GM21786 (cell line): ENCODE results near the gene NDUFA7.
"Not testable (repeated sequence)": the region's sequence is repeated elsewhere in the genome, so short reads cannot be mapped to it uniquely, and the experiment has no call there.

ENCODE experiments used
- ATAC-seq: cut with Tn5 transposase; IDR thresholded peaks from one replicate; pipeline ENCODE4 v1.9.1; 2021; ENCODE audit not compliant: unreplicated experiment

NDUFA7 gene

DNA sequence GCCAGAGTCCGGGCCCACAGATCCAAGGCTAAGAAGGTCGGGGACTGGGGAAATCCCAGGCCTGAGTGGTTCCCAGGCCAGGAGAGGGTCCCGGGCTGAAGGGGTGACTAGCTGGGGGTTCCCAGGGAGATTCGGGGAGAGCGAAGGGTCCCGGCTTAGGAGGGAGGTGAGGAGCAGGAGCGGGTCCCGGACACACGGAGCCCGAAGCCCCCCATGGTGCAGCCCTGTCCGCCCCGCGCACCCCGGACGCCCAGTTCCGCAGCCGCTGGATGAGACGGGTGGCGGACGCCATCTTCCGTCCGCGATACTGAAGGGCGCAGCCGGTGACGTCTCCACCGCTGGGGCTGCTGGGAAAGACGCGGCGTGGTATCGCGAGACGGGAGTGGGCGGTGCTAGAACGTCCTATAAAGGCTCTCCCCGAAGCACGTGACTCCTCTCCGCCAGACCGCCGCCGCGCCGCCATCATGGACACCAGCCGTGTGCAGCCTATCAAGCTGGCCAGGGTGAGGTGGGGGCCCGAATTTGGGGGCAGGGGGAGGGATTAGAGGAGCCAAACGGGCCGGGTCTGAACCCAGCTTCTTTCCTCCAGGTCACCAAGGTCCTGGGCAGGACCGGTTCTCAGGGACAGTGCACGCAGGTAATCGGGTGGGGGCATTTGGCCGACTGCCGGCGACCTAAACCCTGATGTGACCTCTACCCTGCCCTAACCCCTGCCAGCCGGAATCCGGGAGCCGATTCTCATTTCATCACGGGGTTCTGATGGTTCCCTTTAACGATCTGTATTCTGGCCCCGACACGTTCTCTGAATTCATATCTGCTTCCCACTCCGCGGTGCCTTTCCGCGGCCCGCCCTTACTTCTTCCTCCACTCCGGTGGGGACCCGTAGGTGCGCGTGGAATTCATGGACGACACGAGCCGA is at the start of gene NDUFA7, which contains the start of gene RPS28:
TSS of gene NDUFA7 (minus strand) at position 309 of the 919 bp plus-strand sequence. CDS start at position 292, 17 bp downstream.
TSS of gene RPS28 (plus strand) at position 430 of the 919 bp plus-strand sequence. CDS start at position 465, 35 bp downstream.
- ATAC-seq = peak; percentile 81

DNA sequence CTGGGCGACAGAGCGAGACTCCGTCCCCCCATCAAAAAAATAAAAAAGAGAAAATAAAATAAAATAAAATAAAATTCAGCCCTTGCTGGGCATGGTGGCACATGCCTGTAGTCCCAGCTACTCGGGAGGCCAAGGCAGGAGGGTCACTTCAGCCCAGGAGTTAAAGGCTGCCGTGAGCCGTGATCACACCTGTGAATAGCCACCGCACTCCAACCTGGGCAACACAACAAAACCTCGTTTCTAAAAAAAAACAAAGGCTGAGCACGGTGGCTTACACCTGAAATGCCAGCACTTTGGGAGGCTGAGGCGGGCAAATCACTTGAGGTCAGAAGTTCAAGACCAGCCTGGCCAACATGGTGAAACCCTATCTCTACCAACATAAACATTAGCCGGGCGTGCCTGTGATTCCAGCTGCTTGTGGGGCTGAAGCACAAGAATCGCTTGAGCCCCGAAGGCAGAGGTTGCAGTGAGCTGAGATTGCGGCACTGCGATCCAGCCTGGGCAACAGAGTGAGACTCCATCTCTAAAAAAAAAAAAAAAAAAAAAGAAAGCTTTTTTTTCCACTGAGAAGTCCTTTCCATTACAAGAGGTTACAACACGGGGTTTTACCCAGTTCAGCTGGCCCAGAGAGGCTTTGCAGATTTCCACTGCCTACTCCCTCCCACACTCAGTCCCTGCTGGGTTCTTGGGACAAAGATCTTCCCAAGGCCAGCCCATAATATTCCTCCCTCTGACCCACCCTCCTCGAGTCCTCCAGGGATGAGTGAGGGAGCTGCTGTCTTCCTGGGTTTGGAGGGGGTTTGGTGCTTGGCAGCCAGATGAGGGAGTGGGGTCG is 49.2 kb upstream of the NDUFA7 start:
- ATAC-seq = no peak

DNA sequence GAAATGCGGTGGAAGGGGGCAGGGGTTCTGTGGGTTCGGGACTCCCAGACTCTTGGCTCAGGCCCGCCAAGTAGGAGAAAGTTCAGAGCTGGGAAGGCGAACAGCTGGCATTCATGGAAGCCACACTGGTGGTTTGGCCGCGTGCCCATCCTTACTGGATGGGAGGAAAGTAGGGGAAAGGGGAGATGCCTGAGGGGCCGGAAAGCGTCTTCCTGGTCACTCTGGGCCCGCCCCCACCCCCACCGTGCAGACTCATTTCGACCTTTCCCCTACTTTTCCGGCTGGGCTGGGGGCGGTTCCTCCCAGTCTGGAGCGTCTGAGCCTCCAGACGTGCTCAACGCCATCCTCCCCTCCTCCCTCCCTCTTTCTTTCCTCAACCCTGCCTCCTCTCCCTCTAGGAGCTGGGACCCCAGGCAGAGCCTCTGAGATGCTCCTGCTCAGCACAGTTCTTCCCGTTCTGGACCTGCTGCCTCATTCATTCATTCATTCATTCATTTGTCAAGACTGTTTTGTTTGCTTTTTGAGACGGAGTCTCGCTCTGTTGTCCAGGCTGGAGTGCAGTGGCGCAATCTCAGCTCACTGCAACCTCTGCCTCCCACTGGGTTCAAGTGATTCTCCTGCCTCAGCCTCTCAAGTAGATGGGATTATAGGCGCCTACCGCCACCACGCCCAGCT is 46.3 kb upstream of the NDUFA7 start:
- no peak for ATAC-seq

DNA sequence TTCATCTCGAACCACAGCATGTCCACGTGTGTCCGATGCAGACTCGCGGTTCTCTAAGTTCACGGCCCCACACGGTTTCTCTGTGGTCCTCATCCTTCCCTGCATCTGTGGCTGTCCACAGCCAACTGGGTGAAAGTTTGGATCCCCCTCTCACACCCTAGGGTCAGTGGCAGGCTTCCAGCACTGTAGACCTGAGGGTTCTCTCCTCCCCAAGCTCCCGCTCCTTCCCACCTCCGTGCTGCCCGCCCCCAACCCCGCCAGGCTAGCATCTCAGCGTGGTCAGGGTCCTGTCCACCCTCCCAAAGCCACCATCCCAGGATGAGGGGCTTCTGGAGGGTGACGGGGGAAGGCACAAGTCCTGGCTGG is 45.8 kb upstream of the NDUFA7 start:
- no peak for ATAC-seq

DNA sequence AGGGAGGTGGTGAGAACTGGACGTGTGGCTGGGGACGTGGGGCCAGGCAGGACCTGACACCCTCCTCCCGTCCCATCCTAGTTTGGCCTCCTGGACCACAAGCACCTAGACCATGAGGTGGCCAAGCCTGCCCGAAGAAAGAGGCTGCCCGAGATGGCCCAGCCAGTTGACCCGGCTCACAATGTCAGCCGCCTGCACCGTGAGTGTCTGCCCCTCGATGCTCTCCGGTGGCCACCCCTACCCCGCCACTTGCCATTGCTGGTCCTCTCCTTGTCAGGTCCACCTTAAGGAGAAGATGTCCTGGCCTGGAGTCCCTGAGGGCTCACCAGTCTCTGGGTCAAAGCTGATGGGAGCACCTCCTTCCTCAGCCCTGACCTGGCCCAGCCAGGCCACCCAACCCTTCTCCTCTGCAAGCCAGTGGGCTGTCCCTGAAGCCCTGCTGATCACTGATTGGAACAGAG is 45.0 kb upstream of the NDUFA7 start:
- no peak for ATAC-seq

DNA sequence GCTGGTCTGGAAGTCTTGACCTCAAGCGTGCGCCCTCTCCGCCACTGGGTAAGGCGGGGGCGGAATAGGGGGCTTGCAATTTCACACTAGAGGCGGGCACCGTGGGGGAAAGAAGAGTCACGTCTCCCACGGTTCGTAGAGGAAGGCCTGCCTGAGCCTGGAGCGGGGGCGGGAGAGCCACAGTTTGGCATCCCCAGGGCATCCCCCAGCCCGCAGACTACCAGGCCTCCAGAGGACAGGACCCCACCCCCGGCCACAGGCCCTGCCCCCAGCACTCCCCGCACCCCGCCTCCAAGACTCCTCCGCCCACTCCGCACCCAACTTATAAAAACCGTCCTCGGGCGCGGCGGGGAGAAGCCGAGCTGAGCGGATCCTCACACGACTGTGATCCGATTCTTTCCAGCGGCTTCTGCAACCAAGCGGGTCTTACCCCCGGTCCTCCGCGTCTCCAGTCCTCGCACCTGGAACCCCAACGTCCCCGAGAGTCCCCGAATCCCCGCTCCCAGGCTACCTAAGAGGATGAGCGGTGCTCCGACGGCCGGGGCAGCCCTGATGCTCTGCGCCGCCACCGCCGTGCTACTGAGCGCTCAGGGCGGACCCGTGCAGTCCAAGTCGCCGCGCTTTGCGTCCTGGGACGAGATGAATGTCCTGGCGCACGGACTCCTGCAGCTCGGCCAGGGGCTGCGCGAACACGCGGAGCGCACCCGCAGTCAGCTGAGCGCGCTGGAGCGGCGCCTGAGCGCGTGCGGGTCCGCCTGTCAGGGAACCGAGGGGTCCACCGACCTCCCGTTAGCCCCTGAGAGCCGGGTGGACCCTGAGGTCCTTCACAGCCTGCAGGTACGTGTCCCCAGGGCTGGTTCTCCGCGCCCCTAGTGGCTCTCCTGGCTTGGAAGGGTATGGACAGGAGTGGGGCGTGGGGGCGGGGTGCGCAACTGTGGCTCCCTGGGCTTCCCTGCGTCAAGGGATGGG is 42.9 kb upstream of the NDUFA7 start, which contains the start of gene ANGPTL4:
TSS of gene ANGPTL4 (plus strand) at position 353 of the 969 bp plus-strand sequence. CDS start at position 520, 167 bp downstream.
- no peak for ATAC-seq

DNA sequence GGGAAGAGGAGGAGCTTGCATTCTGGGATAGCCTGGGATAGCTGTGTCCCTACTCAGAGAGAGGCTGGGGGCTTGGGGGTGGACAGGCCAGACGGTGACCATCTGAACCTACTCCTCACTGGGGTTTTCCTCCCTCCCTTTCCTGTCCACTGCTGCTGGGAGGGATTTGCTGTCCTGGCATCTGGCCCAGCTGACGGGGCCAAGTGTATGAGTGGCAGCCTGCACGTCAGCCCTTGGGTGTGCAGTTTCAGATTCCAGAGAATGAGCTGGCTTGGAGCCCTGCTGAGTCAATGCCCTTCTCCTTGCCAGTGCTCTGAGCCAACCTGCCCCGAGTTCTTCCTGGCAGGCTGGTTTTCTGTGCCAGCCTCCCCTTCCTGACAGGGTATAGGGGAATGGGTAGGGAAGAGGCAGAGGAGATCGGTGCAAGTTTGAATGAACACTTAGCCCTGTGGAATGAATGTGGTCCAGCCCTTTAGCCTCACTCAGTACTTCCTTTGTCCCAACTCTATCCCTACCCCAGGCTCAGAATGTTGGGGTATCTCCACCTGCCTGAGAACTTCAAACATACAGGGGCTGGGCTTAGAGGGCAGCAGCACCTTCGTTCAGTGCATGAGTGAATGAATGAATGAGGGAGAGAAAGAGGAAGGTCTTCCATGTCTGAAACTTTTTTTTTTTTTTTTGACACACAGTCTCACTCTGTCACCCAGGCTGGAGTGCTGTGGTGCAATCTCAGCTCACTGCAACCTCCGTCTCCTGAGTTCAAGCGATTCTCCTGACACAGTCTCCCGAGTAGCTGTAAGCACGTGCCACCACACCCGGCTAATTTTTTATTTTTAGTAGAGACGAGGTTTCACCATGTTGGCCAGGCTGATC is 41.0 kb upstream of the NDUFA7 start:
- no peak for ATAC-seq

DNA sequence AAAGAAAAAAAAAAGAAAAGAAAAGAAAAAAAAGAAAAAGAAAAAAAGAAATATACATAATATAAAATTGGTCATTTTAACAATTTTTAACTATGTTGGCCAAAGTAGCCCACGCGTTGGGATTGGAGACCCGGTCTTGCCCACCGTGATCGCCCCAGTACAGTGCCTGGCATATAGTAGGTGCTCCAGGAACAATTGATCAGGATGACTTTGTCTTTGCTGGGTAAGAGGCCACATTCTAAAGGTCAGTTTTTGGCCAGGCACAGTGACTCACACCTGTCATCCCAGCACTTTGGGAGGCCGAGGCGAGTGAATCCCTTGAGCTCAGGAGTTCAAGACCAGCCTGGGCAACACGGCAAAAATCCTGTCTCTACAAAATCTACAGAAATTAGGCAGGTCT is 39.0 kb upstream of the NDUFA7 start:
- ATAC-seq = no peak

DNA sequence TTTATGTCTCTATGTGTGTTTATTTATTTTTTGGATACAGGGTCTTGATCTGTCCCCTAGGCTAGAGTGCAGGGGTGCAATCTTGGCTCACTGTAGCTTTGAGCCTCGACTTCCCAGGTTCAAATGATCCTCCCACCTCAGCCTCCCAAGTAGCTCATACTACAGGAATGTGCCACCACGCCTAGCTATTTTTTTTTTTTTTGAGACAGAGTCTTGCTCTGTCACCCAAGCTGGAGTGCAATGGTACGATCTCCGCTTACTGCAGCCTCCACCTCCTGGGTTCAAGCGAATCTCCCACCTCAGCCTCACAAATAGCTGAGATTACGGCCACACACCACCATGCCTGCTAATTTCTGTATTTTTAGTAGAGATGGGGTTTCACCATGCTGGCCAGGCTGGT is 37.8 kb upstream of the NDUFA7 start:
- ATAC-seq = no peak

DNA sequence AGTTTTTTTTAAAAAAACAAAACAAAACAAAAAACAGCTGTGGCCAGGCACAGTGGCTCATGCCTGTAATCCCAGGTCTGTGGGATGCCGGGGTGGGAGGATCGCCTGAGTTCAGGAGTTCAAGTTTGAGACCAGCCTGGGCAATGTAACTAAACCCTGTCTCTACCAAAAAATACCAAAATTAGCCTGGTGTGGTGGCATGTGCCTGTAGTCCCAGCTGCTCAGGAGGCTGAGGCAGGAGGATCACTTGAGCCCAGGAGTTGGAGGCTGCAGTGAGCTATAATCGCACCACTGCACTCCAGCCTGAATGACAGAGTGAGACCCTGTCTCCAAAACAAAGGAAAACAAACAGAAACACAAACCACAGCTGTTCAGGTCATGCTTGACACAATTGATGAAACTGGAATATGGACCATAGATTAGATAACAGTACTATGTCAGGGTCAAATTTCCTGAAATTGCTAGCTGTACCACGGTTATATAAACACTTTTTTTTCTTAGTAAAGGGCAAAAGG is 35.9 kb upstream of the NDUFA7 start:
- no peak for ATAC-seq

DNA sequence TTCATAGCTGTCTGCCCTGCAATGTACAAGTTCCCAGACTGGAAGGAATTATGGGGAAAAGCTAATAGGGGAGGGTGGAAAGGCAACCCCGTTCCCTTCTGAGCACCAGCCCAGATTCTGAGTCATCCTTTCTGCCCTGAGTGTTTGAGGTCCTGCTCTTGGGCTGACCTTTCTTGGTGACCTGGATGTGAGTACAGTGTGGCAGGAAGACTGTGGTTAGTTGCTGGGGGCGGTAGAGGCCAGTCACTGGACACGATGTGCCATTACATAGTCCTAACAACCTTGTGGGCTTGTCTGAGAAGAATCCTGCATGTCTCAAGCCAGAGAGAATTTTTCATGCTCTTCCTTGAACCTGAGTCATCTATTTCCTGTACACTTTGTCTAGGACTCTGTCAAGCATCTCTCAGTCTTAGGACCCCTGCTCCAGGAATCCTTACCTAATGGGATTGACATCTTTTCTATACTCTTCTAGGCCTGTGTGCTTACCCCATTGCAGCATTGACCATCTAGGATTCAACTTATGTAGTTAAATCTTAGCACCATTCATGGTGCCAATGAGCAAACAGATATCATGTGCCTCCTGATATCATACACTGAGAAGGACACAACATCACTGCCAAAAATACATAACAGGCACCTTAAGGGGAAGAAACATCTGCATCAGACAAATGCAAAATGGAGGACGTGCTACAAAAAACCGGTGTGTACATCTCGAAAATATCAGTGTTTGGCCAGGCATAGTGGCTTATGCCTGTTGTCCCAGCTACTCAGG is 34.6 kb upstream of the NDUFA7 start:
- ATAC-seq = no peak

DNA sequence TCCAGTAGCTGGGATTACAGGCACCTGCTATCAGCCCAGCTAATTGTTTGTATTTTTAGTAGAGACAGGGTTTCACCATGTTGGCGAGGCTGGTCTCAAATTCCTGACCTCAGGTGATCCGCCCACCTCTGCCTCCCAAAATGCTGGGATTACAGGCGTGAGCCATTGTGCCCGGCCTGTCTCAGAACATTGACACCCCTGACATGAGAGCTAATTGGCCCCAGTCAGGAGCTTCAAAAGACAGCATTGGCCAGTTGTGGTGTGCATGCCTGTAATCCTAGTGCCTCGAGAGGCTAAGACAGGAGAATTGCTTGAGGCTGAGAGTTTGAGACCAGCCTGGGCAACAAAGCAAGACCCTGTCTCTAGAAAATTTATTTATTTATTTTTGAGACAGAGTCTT is 31.7 kb upstream of the NDUFA7 start:
- ATAC-seq = not testable (repeated sequence)

DNA sequence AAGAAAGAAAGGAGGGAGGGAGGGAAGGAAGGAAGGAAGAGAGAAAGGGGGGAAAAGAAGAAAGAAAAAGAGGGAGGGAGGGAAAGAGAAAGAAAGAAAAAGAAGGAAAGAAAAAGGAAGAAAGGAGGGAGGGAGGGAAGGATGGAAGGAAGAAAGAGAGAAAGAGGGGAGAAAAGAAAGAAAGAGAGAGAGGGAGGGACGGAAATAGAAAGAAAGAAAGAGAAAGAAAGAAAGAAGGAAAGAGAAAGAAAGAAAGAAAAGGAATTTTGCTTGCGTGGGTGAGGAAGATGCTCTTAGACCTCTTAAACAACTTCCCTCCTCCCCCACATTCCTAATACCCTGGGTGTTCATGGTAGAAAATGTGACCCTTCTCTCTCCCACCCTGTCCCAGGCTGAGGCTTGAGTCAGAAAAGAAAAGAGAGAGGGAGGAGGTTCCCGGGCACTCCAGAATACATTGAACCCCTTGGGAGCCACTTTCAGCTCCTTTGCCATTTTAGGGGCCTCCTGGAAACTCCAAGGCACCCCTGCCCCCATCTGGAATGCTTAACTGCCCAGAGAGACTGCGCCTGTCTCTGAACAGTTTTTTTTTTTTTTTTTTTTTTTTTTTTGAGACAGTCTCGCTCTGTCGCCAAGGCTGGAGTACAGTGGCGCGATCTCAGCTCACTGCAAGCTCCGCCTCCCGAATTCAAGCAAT is 31.1 kb upstream of the NDUFA7 start:
- ATAC-seq = no peak

DNA sequence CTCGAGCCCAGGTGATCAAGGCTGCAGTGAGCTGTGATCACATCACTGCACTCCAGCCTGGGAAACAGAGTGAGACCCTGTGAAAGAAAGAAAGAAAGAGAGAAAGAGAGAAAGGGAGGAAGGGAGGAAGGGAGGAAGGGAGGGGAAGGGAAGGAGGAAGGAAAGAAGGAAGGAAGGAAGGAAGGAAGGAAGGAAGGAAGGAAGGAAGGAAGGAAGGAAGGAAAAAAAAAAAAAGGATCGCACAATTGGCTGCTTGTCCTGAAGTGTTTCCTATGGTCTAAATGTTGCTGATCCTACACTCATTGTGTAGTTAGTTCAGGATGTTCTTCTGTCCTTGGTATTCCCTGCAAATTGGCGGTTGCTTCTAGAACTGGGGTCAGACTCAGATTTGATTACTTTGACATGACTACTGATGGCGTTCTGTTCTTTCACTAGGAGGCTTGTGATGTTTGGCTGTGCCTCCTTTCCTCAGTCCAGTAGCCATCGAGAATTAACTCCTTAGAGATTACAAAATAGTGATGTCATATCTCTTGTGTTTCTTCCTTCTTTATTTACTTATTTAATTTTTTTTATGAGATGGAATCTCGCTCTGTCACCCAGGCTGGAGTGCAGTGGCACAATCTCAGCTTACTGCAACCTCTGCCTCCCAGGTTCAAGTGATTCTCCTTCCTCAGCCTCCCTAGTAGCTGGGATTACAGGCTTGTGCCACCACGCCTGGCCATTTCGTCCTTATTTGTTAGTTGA is 28.6 kb upstream of the NDUFA7 start:
- not testable (repeated sequence) for ATAC-seq

DNA sequence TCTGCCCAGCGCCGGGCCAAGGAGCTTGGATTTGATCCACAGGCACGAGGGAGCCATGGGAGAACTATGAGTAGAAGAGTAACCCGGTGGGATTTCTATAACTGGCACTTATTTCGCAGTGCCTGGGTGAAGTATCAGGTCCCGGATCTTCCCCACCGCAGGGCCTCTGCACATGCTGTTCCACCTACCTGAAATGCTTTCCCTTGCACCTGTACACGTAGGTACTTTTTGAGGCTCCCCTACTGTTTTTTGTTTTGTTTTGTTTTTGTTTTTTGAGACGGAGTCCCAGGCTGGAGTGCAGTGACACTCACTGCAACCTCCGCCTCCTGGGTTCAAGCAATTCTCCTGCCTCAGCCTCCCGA is 22.3 kb upstream of the NDUFA7 start:
- no peak for ATAC-seq

DNA sequence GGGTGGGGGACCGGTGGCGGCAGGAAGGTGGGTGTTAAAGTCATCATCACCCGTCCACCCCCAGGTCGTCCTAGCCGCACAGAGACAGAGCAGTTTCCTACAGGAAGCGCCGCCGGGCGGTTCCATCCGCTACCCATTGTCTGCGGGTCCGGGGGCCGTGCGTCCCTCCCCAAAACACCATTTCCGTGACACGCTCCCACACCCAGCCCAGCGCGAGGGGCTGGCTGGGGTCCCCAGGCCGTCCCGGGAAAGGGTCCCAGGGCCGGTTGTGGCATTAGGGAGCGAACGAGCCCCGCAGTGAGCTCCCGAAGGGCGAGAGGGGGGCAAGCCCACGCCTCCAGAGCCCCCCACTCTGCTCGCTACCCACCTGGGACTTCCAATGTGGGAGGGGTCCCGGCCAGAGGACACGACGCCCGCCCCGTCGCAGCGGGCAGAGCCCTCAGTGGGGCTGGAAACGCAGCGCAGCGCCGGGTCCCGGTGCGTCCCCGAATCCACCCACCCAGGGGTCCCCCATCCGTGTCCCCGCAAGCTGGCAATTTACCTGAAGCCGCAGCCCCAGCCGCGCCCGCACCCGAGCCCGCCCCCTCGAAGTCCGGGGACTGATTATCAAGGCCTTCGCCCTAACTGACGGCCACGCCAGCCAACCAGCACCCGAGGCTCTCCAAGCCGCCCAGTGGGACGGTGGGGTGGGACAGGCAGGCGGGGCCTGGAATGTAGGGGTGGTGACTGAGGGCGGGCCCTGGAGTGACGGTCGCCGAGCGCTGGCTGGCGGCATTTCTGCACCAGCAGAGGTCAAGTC is 21.7 kb upstream of the NDUFA7 start, which contains the start of gene KANK3:
TSS of gene KANK3 (minus strand) at position 579 of the 799 bp plus-strand sequence. CDS start 5,434 bp downstream, outside the sequence.
- peak; percentile 70 for ATAC-seq
